ENCODE data around the gene CD86.

Gene CD86

GRCh38 chr3:122169911-122170310, 114.7 kb downstream of the CD86 start:
- DNase-seq, result no peak

Data from CD4-positive, alpha-beta T cell treated with Interleukin-6 for 4 hours (primary cell).